ENCODE measurements around the gene GABARAP.
A peak's percentile ranks its signal among the peaks of the same experiment; 100 is the strongest.

GABARAP gene

DNA sequence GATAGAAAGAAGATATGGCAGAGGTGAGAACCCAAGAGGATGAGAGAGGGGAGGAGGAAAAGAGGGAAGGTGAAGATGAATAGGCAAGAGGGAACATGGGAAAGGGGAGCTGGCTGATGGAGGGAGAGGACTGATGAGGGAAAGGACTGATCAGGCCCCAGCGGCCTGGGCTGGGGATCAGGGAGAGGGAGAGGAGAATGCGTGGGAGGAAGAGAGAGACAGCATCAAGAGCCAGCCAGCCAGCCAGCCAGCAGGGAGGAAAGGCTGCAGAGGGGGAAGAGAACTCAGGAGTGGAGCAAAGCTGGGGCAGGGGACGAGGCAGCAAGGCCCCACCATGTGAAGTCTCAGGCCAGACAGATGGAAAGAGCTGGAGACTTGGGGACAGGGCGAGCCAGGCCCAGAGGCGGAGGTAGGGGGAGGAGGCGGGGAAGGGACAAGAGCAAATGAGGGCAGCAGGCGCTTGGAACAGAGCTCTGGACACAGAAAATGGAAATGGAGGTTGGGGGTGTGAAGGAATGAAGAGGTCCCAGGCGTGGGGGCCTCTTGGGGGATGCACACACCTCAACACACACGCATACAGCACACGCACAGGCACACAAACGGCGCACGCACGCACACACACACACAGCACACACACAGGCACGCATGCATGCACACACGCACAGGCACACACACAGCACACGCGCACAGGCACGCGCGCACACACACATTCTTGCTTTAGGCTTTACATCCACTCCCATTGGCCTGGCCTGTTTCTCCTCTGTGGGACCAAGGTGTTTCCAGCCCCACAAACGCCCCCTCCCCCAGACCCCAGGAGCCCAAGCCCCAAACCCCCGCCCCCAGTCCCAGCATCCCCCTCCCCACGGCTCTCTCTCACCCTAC is 34.9 kb downstream of the GABARAP start:
- DNase-seq (ENCODE audit: low read depth), result no peak

DNA sequence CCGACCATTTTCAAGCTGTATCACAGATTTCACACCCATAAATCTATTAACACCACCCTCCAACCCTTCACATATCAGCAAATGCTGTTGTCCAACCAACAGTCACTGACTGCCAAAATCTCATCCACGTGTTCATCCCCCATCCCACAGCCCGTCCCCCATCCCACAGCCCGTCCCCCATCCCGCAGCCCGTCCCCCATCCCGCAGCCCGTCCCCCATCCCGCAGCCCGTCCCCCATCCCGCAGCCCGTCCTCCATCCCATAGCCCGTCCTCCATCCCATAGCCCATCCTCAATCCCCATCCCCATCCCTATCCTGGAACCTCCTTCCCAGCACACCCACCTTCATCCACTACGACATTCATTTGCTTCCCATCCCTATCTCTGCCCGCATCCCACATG is 36.7 kb downstream of the GABARAP start:
- no peak for DNase-seq (ENCODE audit: low read depth)

DNA sequence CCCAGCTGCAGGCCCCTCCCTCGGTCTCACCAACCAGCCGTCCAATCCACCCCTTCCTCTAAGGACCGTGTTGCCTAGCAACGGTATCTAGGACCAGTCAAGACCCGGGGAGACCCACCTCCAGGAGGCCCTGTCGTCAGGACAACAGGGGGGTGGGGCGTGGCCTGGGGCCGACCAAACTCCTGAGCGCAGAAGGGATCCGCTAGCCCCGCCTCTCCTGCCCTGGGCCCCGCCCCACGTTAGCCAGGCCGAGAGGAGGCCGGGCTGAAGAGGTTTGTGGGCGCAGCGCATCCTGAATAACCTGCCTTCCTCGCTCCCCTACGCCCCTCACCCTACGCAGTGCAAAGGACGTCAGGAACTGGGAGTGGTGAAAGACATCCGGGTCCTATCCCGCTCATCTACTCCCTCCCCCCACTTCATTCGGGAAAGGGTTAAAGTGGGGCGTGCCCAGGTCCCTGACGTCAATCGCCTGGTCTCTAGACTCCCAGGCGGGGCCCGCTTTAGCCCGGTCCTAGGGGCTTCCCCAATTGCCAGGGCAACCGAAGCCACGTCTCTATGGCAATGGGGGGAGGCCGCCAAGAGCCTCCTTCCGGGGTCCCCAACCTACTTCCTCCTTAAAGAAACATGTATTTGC is 37.3 kb downstream of the GABARAP start:
- peak; percentile 71 for DNase-seq (ENCODE audit: low read depth)

DNA sequence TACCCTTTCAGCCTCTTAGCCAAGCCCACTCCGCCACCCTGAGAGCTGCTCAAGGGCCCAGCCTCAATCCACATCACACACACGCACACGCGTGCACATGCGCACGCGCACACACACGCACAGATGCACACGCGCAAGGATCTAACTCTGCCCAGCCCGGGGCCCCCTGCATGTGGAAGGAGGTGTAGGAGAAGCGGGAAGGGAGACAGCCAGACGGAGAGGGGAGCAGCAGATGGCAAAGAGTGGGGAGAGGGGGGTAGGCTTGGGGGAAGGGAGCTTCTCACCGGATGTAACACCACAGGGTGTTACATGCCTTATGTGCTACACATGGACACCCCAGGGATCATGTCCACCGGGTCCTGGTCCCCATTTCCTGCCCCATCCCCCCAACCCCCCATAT is 37.9 kb downstream of the GABARAP start:
- DNase-seq (ENCODE audit: low read depth), result no peak

DNA sequence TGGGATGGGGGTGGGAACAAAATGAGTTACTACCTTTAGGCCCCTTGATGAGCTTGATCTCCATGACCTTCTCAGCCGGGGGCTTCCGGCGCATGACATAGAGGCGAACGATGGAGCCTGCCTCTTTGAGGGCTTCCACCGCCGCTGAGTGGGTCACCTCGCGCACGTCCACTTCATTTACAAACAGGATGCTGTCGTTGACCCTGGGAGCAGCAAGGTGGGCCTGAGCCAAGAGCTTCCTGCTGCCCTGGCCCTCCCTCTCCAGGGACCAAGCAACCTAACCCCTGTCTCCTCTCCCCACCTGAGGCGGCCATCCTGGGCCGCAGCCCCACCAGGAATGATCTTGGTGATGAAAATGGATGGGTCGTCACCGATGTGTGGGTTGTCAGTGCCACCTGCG is 38.9 kb downstream of the GABARAP start:
- DNase-seq (ENCODE audit: low read depth), result no peak

DNA sequence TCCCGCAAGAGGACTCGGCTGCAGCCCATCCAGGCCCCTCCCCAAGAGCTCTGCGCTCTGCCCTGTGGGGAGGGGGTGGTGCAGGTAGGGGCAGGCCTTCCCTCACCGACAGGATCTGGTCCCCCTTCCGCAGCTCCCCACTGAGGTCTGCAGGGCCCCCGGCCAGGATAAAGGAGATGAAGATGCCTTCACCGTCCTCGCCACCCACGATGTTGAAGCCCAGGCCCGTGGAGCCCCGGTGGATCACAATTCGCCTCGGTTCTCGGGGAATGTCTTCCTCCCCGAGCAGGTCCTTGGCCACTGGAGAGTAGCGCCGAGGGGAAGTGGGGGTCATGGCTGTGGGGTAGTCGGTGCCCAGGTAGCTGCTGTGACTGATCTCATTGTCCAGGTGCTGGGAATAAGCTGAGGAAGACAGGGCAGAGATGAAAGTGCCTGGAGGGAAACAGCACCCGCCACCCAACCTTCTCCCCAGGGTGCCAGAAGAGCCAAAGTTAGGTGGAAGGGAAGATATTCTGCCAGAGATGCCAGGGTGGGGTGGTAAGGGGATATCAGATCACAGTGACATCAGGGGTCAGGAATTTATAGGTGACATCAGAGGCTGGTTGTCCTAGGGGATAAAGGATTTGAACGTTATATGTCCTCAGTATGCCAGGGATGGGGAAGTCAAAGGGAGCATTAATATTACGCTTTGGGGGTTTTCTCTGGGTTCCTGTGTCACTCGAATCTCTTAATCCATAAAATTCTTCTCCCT is 45.4 kb downstream of the GABARAP start:
- no peak for DNase-seq (ENCODE audit: low read depth)

DNA sequence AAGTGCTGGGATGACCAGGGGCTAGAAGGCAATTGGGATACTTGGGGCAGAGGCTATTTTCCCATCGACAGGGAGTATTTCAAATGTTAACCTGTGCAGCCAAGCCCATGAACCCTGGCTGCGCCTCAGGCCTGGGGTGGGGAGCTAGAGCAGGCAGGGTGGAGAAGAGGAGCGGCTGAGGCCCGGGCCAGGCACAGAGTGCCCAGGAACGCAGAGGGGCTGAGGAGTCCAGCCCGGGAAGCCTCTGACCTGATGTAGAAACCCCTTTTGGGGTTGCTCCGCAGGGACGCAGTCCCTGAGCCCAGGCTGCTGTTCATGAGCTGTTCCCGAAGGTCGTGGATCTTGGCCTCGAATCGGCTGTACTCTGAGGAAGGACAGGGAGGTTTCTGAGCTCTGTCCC is 46.3 kb downstream of the GABARAP start:
- no peak for DNase-seq (ENCODE audit: low read depth)

DNA sequence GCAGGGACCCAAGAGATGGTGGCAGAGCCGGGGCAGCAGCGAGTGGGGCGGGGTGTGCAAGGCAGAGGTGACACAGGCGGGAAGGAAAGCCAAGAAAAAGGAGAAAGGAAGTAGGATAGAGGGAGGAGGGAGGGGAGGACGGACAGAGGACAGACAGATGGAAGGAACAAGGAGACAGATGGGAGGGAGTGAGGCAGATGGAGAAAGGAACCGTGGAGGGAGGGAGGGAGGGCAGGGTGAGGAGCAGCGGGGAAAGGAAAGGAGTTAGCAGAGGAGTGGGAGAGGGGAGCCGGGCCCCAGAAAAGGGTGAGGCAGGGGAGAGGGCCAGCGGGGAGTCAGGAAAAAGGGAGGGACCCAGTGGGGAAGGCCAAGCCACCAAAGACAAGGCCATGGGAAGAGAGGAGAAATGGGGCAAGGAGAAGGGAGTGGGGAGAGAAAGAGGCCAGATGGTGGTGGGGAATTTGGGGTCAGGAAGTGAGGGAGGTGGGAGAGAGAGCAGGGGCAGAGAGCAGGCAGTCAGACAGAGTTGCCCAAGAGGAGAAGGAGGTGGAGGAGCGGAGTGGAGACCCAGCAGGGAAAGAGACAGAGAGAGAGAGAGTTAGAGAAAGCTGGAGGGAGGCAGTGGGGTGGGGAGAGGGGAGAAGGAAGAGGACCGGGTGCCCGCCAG is 49.8 kb downstream of the GABARAP start:
- no peak for DNase-seq (ENCODE audit: low read depth)

DNA sequence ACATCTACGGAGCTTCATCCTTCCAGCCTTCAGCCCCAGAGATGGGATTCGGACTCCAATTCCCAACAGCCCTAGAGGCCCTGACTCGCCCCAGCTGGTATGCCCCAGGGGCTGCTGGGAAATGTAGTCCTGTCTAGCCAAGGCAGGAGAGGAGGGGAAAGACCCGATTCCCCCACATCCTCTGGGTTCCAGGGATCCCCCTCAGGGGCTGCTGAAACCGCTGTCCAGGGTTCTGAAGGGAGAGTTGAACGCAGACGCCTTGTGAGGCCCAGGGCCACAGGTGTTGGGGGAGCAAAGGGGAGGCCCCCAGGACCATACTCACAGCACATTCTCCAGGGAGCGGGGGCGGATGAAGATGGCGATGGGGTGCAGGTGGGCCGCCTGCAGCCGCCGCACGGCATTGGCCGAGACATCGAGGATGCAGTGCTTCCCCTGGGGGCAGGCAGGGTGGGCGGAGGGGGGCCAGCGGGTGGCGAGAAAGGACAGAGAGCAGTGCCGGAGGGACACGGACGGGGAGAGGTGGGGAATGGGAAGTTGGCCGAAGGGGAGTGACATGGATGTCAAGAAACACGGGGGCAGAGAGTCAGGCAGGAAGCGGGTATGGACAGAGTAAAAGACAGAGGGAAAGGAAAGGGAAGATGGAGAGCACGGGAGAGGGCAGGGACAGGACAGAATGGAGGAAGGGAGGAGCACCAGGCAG is 50.5 kb downstream of the GABARAP start:
- peak; percentile 60 for DNase-seq (ENCODE audit: low read depth)

DNA sequence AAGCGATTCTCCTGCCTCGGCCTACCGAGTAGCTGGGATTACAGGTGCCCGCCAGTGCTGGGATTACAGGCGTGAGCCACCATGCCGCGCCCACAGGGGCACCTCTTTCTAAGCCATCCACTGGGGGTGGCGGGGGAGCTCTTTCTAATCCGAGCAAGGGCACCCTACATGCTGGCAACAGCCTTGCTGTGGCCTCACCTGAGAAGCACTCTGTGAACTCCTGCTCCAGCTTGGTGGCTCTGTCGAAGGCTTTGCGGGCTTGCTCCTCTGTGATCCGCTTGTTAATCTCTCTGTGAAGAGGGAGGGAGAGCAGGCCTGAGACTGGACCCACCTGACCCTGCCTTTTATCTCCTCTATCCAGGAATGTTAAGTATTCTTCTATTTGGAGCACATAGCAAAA is 51.2 kb downstream of the GABARAP start:
- no peak for DNase-seq (ENCODE audit: low read depth)

DNA sequence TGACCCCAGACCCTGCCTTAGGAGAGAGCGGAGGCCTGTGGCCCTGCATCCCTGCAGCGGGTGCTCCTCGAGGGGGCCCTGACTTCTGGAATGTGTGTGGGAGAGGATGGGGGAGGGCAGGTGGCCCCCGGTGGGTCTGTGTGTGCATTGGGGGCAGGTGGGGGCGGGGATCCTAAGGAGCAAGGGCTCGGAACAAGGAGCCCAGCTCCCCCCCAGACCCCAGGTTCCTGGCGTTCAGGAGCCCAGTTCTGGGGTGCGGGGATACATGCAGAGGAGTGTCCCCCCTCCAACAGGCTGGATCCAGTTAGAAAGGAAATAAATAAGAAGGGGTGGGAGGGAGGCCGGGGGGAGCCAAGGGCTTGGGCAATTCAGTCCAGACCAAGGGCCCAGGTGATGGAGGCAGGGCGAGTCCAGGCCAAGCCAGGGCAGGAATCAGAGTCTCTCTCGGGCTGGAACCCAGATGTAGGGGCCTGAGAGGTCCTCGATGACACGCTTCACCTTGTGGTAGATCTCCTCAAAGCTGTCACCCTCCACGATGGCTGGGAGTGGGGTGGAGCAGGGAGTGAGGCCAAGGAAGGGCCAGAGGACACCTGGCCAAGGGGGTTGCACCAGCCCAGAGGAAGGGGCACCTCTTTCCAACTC is 51.9 kb downstream of the GABARAP start:
- DNase-seq (ENCODE audit: low read depth), result no peak

Measured in ELR (cell line).